Progenitor cell of endocrine pancreas (in vitro differentiated cells): ENCODE data around the gene RNPEPL1. TPM values are rescaled to one million over a fixed set of nuclear protein-coding genes. Genes with fewer than 3 reads are reported as not detected.

Experiments
- DNase-seq: peaks from one replicate; pipeline ENCODE4 v3.0.0; 2021; ENCODE audit warnings: low spot score; ENCODE audit not compliant: unreplicated experiment
- H3K27ac Mint-ChIP-seq: 2 replicates; pipeline ENCODE4 v1.8.0; 2021; ENCODE audit warnings: mild to moderate bottlenecking, moderate library complexity, mixed read lengths
- H3K27me3 Mint-ChIP-seq: 2 replicates; pipeline ENCODE4 v1.8.0; 2021; ENCODE audit warnings: mixed read lengths
- H3K36me3 Mint-ChIP-seq: 2 replicates; pipeline ENCODE4 v1.8.0; 2022; ENCODE audit warnings: mixed read lengths; ENCODE audit not compliant: insufficient read depth
- H3K4me1 Mint-ChIP-seq: 2 replicates; pipeline ENCODE4 v1.8.0; 2021; ENCODE audit warnings: low read depth, mixed read lengths
- H3K4me3 Mint-ChIP-seq: 2 replicates; pipeline ENCODE4 v1.8.0; 2021; ENCODE audit warnings: low read depth, mild to moderate bottlenecking, moderate library complexity, mixed read lengths
- H3K9me3 Mint-ChIP-seq: 2 replicates; pipeline ENCODE4 v1.8.0; 2021; ENCODE audit warnings: low read depth, mixed read lengths
- total RNA-seq: library from RNA; stranded (reverse); gene quantifications from 2 replicates; pipeline ENCODE4 v1.2.1, GENCODE V29; 2021
- TF ChIP-seq, protein P1 (sequence below): fragments of 200-600 bp; sonication (generic); IDR thresholded peaks from one replicate; pipeline ENCODE4 v1.5.0; 2021; ENCODE audit warnings: antibody characterized with exemption, mild to moderate bottlenecking; ENCODE audit not compliant: unreplicated experiment

Gene RNPEPL1
- total RNA-seq, 1 donor from 2014 or later: 52.2 TPM

DNA sequence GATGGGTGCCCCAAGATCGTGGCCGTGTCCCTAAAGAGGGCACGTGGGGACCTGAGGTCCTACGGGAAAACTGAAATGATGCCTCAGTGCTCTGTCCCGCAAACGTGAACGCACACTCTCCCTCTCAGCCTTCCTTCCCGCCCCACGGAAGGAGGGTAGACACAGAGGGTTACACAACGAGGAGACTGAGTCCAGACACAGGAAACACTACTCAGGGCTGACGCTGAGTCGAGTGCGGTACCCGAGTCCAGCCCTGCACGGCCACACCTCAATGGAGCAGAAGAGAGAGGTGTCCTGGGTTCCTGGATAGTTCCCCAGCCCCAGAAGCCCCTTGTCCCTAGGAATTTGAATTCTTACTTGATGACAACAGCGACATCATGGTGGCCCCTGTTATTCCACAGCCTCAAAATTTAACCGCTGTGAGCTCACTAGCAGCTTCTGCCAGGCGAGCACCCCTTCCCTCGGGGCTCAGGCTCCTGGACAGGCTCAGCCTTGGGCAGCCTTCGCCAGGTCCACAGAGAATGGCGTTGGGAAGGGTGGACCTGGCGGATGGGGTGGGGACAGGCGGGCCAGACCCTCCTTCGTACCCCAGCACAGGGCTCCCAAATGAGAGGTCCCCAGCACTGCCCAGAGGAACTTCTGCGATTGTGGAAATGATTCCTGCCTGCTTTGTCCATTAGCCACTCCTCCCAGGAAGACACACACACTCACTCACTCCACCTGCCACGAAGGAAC lies 980 bp upstream of the RNPEPL1 start:
- Mint-ChIP-seq H3K27ac (peak overlapping the region; percentile 59), H3K27me3 (no peaks in the 10 kb centered on the region), H3K4me1 (peaks cover 22% of the 10 kb centered on the region), H3K9me3 (no peaks in the 10 kb centered on the region), H3K36me3 (peaks cover 3% of the 10 kb centered on the region), H3K4me3 (peak overlapping the region; percentile 76)
- TF ChIP-seq, protein P1, sequence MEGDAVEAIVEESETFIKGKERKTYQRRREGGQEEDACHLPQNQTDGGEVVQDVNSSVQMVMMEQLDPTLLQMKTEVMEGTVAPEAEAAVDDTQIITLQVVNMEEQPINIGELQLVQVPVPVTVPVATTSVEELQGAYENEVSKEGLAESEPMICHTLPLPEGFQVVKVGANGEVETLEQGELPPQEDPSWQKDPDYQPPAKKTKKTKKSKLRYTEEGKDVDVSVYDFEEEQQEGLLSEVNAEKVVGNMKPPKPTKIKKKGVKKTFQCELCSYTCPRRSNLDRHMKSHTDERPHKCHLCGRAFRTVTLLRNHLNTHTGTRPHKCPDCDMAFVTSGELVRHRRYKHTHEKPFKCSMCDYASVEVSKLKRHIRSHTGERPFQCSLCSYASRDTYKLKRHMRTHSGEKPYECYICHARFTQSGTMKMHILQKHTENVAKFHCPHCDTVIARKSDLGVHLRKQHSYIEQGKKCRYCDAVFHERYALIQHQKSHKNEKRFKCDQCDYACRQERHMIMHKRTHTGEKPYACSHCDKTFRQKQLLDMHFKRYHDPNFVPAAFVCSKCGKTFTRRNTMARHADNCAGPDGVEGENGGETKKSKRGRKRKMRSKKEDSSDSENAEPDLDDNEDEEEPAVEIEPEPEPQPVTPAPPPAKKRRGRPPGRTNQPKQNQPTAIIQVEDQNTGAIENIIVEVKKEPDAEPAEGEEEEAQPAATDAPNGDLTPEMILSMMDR: no peak
- no peak for DNase-seq

DNA sequence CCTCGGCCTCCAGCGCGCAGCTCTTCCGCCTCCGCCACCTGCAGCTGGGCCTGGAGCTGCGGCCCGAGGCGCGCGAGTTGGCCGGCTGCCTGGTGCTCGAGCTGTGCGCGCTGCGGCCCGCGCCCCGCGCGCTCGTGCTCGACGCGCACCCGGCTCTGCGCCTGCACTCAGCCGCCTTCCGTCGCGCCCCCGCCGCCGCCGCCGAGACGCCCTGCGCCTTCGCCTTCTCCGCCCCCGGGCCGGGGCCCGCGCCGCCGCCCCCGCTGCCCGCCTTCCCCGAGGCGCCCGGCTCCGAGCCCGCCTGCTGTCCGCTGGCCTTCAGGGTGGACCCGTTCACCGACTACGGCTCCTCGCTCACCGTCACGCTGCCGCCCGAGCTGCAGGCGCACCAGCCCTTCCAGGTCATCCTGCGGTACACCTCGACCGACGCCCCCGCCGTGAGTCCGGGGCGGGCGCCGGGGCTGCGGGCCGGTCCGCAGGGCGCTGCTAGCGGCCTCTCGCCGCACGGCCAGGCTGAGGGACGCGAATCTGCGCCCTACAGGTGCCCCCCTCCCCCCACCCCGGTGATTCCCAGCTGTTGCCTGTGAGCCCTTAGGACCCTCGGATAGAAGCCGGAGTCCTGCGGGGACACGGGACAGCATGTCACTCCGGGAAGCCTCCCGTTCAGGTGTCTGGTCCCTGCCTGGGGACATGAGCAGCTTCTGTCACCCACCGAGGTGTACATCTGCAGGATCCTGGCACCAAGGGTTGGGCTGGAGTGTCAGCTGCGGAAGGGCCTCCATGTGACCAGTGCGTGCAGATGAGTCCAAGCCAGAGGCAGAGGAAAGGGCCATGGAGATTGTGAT lies 616 bp downstream of the RNPEPL1 start:
- Mint-ChIP-seq H3K9me3 (no peaks in the 10 kb centered on the region), H3K36me3 (peaks cover 3% of the 10 kb centered on the region), H3K4me3 (peak overlapping the region; percentile 78), H3K27me3 (no peaks in the 10 kb centered on the region), H3K4me1 (peaks cover 22% of the 10 kb centered on the region), H3K27ac (no peak overlapping the region)
- DNase-seq: peak; percentile 24
- TF ChIP-seq, protein P1: no peak

DNA sequence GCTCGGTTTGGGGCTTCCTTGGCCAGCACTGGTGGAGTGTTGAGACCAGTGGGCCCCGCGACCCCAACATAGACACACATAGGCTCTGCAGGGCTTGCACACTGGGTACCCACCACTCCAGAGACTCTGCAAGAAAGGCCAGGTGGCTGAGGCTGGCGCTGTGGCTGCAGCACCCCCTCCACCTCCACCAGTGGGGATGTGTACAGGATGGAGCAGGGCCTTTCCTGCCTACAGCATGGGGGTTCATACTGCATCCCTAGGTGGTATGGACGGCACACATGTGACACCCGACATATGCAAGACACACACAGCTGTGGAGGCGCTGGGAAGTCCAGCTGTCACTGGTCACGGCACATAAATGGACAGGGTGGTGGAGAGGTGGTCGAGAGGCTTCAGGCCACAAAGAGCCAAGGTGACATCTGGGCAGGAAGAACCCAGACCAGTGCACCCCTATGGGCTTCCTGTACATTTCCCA lies 1.3 kb downstream of the RNPEPL1 start:
- no peak for DNase-seq
- H3K4me1 Mint-ChIP-seq: peaks cover 22% of the 10 kb centered on the region
- H3K36me3 Mint-ChIP-seq: peaks cover 1% of the 10 kb centered on the region
- no peaks in the 10 kb centered on the region for H3K27me3 Mint-ChIP-seq
- TF ChIP-seq, protein P1: no peak
- H3K9me3 Mint-ChIP-seq: no peaks in the 10 kb centered on the region
- no peak overlapping the region for H3K27ac Mint-ChIP-seq
- H3K4me3 Mint-ChIP-seq: peak overlapping the region; percentile 78

DNA sequence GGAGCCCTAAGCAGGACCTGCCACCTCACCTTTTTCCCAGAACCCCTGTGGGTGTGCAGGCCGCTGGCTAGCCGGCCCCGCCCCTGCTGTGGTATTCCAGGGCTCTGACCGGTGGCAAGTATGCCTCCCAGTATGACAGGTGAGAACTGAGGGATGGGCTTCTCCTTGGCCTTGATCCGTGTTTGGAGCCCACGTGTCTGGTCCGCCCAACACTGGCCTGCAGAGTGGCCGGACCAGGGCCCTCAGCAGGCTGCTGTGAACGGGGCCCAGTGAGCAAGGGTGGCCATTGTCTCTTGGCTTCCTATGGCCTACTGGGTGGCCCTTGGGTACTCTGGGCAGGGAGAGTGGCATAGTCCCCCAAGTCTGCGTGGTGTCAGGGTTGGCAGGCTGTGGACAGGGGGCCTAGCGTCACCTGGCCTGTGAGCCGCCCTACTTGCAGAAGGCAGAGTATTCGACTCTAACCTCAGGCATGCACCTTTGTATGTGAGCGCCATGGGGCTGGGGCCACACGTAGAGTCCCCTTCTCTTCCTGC lies 1.8 kb downstream of the RNPEPL1 start:
- DNase-seq: no peak
- Mint-ChIP-seq H3K9me3 (no peaks in the 10 kb centered on the region), H3K4me3 (peak overlapping the region; percentile 78), H3K27ac (no peak overlapping the region), H3K36me3 (peaks cover 1% of the 10 kb centered on the region), H3K4me1 (peaks cover 18% of the 10 kb centered on the region), H3K27me3 (no peaks in the 10 kb centered on the region)
- TF ChIP-seq, protein P1: no peak

DNA sequence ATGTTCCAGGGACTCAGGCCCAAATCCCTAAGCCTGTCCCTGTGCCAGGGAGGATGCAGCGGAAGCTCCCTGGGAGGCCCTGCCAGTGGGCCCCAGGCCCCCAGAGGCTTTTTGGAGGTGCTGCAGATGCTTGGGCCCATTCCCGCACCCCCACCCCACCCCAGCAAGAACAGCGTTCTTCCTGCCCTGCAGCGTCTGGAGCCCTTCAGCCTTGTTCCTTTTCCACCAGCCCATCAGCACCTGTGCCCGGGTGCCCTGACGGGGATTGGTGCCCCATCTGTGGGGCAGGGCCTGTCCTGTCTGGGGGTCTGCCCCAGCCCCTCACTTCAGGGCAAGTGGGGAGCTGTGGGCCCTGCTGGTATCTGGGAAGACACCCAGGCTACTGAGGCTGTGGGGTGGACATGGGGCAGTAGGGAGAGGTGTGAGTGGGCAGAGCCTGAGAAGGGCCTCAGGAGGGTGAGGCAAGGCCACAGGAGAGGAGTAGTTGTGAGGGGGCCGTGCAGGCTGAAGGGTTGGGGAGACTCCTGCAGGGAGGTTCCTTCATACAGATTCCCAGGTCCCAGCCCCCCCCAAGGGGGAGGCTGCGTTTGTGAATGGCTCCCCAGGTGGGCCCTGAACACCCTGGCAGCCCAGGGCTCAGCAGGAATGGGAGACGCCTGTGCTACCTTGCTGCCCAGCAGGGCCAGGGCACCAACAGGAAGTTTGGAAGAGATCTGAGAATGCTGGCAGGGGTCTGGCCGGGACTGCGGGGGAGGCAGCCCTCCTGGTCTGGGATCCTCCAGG lies 2.4 kb downstream of the RNPEPL1 start:
- peaks cover 1% of the 10 kb centered on the region for H3K36me3 Mint-ChIP-seq
- H3K27me3 Mint-ChIP-seq: no peaks in the 10 kb centered on the region
- peaks cover 13% of the 10 kb centered on the region for H3K4me1 Mint-ChIP-seq
- DNase-seq: no peak
- TF ChIP-seq, protein P1: no peak
- peak overlapping the region; percentile 23 for H3K27ac Mint-ChIP-seq
- no peak overlapping the region for H3K4me3 Mint-ChIP-seq
- H3K9me3 Mint-ChIP-seq: no peaks in the 10 kb centered on the region
